ENCODE results near the gene HSP90AB1. TPM values are rescaled to one million over a fixed set of nuclear protein-coding genes. Genes with fewer than 3 reads are reported as not detected.

HSP90AB1 gene
- total and polyA plus RNA-seq, 9 of the 15 experiments (the other 6 are each of a cell fraction or from before 2014, with no cell fraction given), result 1,780 to 3,358 (median 2,262) TPM

GRCh38 chr6:44219053-44219814 is 27.7 kb upstream of the HSP90AB1 start (continued):
- TF ChIP-seq BACH1 (tag; IDR thresholded peaks at IDR 0.05) (no peak), ZNF444 (CRISPR knock-in tag; IDR thresholded peaks at IDR 0.05) (no peak), U2AF2 (optimal IDR thresholded peaks at IDR 0.05; ENCODE audit: low read depth, low read length) (no peak), TOE1 (IDR thresholded peaks at IDR 0.05; ENCODE audit: borderline replicate concordance) (peak; percentile 43; the same call in 1 of the 2 replicates), TOE1 (CRISPR knock-in tag; IDR thresholded peaks at IDR 0.05; ENCODE audit: borderline replicate concordance, low read depth) (no peak), RFX1 (IDR thresholded peaks at IDR 0.05) (no peak), HEY1 (CRISPR knock-in tag; IDR thresholded peaks at IDR 0.05; ENCODE audit: borderline replicate concordance) (no peak), STAT5B (CRISPR knock-in tag; IDR thresholded peaks at IDR 0.05) (no peak), BRF1 (IDR thresholded peaks at IDR 0.05; ENCODE audit: borderline replicate concordance, extremely low read depth, insufficient read length) (no peak), KDM2B (CRISPR knock-in tag; IDR thresholded peaks at IDR 0.05) (0 out of 2 replicates have a peak, but pooled peaks have one; percentile 21), BRD9 (IDR thresholded peaks at IDR 0.05; ENCODE audit: low read depth, partially characterized antibody) (no peak), ARID2 (IDR thresholded peaks at IDR 0.05) (no peak), POLR2A (conservative IDR thresholded peaks at IDR 0.05) (peak; percentile 74), PRMT5 (CRISPR knock-in tag; IDR thresholded peaks at IDR 0.05) (no peak), POLR2B (IDR thresholded peaks at IDR 0.05; ENCODE audit: low read depth, partially characterized antibody) (peak; percentile 71), ZBTB1 (CRISPR knock-in tag; IDR thresholded peaks at IDR 0.05; ENCODE audit: borderline replicate concordance, low read depth) (no peak; the same call in 1 of the 2 replicates), NCOR1 (IDR thresholded peaks at IDR 0.05) (no peak)
- TF ChIP-seq, protein P1, sequence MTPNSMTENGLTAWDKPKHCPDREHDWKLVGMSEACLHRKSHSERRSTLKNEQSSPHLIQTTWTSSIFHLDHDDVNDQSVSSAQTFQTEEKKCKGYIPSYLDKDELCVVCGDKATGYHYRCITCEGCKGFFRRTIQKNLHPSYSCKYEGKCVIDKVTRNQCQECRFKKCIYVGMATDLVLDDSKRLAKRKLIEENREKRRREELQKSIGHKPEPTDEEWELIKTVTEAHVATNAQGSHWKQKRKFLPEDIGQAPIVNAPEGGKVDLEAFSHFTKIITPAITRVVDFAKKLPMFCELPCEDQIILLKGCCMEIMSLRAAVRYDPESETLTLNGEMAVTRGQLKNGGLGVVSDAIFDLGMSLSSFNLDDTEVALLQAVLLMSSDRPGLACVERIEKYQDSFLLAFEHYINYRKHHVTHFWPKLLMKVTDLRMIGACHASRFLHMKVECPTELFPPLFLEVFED (CRISPR knock-in tag; conservative IDR thresholded peaks at IDR 0.05), result 0 out of 2 replicates have a peak, but pooled peaks have one; percentile 15
- TF ChIP-seq, protein P2, sequence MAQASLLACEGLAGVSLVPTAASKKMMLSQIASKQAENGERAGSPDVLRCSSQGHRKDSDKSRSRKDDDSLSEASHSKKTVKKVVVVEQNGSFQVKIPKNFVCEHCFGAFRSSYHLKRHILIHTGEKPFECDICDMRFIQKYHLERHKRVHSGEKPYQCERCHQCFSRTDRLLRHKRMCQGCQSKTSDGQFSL (CRISPR knock-in tag; IDR thresholded peaks at IDR 0.05), result peak; percentile 64; the same call in 1 of the 2 replicates
- TF ChIP-seq, protein P2 (tag; IDR thresholded peaks at IDR 0.05), result no peak
- TF ChIP-seq, protein P3, sequence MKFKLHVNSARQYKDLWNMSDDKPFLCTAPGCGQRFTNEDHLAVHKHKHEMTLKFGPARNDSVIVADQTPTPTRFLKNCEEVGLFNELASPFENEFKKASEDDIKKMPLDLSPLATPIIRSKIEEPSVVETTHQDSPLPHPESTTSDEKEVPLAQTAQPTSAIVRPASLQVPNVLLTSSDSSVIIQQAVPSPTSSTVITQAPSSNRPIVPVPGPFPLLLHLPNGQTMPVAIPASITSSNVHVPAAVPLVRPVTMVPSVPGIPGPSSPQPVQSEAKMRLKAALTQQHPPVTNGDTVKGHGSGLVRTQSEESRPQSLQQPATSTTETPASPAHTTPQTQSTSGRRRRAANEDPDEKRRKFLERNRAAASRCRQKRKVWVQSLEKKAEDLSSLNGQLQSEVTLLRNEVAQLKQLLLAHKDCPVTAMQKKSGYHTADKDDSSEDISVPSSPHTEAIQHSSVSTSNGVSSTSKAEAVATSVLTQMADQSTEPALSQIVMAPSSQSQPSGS (CRISPR knock-in tag; IDR thresholded peaks at IDR 0.05), result no peak

Data from K562 (cell line).